Memory B cell (primary cell): ENCODE data around the gene CIBAR2.

Source experiments
- ATAC-seq: fragments of 150-1000 bp; cut with Tn5 transposase; 2 replicates; pipeline ENCODE4 v1.10.0; 2021; ENCODE audit warnings: low read depth, mild to moderate bottlenecking, moderate library complexity
- DNase-seq, 2 donors: peaks; one replicate each; pipeline ENCODE4 v3.0.0; 2022; ENCODE audit warnings: low spot score in 2 of 2
- H3K27ac Mint-ChIP-seq: one replicate; pipeline ENCODE4 v1.8.0; 2022; ENCODE audit warnings: mild to moderate bottlenecking, moderate library complexity, mixed read lengths
- H3K27me3 Mint-ChIP-seq: one replicate; pipeline ENCODE4 v1.8.0; 2022; ENCODE audit warnings: mixed read lengths
- H3K36me3 Mint-ChIP-seq: one replicate; pipeline ENCODE4 v1.8.0; 2022; ENCODE audit warnings: mild to moderate bottlenecking, mixed read lengths
- H3K4me1 Mint-ChIP-seq: one replicate; pipeline ENCODE4 v1.8.0; 2022; ENCODE audit warnings: mixed read lengths
- H3K4me3 Mint-ChIP-seq: one replicate; pipeline ENCODE4 v1.8.0; 2022; ENCODE audit warnings: mild to moderate bottlenecking, moderate library complexity, mixed read lengths
- H3K9me3 Mint-ChIP-seq: one replicate; pipeline ENCODE4 v1.8.0; 2022; ENCODE audit warnings: mixed read lengths

CIBAR2 gene

GRCh38 chr16:85067426-85067825 is 44.8 kb downstream of the CIBAR2 start:
- Mint-ChIP-seq H3K4me3 (no peak overlapping the region), H3K9me3 (no peaks in the 10 kb centered on the region), H3K36me3 (peaks cover 2% of the 10 kb centered on the region), H3K4me1 (no peaks in the 10 kb centered on the region), H3K27ac (no peak overlapping the region), H3K27me3 (peaks cover 4% of the 10 kb centered on the region)
- DNase-seq, result no peak
- ATAC-seq, result no peak

- Mint-ChIP-seq H3K36me3 (peaks cover 2% of the 10 kb centered on the region), H3K27me3 (peaks cover 5% of the 10 kb centered on the region), H3K9me3 (no peaks in the 10 kb centered on the region), H3K4me1 (peaks cover 1% of the 10 kb centered on the region), H3K27ac (no peak overlapping the region), H3K4me3 (no peak overlapping the region)
- no peak for ATAC-seq
- no peak for DNase-seq
These were observed 45.2 kb downstream of the CIBAR2 start for GRCh38 chr16:85067024-85067423.

DNA sequence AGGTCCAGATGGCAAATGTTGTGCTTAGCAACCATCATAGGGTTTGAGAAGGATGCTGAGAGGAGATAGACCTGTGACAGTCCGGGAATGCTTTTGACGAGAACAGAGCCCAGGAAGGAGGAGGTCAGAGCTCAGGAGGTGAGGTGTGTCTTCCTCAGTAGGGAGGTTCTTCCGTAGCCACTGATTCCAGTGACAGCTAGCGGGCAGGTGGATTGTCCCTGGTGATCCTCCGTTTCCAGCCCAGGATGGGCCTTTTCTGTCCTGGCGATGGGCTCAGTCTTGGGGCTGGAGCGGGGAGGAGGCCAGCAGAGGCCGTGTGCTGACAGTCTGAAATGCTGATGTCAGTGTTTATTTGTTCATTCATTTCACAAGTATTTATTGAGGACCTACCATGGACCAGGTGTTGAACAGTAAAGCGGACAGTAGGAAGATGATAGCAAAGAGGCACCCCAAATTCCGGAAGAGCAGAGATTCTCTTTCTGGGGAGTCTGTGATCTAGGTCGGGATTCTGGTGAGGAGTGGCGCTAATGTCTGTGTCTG is 45.9 kb downstream of the CIBAR2 start:
- no peaks in the 10 kb centered on the region for H3K9me3 Mint-ChIP-seq
- peaks cover 7% of the 10 kb centered on the region for H3K27me3 Mint-ChIP-seq
- H3K4me3 Mint-ChIP-seq, result no peak overlapping the region
- no peak for DNase-seq
- H3K27ac Mint-ChIP-seq, result no peak overlapping the region
- H3K4me1 Mint-ChIP-seq, result peaks cover 6% of the 10 kb centered on the region
- ATAC-seq, result no peak
- H3K36me3 Mint-ChIP-seq, result peaks cover 2% of the 10 kb centered on the region

DNA sequence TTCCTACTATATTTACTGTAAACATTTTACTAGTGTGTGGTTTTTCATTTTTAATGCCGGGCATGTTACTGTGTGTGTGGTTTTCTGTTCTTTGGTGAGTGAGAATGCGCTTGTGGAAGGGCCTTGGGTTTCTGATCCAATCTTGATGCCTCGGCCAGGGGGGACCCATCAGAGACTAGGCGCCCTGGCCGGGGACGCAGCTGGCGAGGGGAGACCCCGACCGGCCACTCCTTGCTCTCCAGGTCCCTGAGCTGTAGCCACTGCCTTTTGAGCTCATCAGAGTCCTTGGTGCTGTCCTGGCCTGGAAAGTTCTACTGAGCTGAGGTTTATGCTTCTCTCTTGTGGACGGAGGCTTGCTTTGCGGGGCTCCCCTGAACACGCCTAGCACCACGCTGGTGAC is 47.2 kb downstream of the CIBAR2 start:
- peaks cover 7% of the 10 kb centered on the region for H3K27me3 Mint-ChIP-seq
- peaks cover 8% of the 10 kb centered on the region for H3K4me1 Mint-ChIP-seq
- H3K36me3 Mint-ChIP-seq, result no peaks in the 10 kb centered on the region
- no peak overlapping the region for H3K27ac Mint-ChIP-seq
- no peak overlapping the region for H3K4me3 Mint-ChIP-seq
- ATAC-seq (no peak), DNase-seq (no peak)
- H3K9me3 Mint-ChIP-seq, result no peaks in the 10 kb centered on the region

- Mint-ChIP-seq H3K36me3 (no peaks in the 10 kb centered on the region), H3K27me3 (peaks cover 7% of the 10 kb centered on the region), H3K27ac (no peak overlapping the region), H3K4me3 (no peak overlapping the region), H3K9me3 (no peaks in the 10 kb centered on the region), H3K4me1 (peaks cover 8% of the 10 kb centered on the region)
- ATAC-seq (no peak), DNase-seq (no peak)
These were observed 48.1 kb downstream of the CIBAR2 start for GRCh38 chr16:85064186-85064585.

GRCh38 chr16:85062845-85063244 is 49.4 kb downstream of the CIBAR2 start:
- ATAC-seq (no peak), DNase-seq (no peak)
- Mint-ChIP-seq H3K36me3 (no peaks in the 10 kb centered on the region), H3K4me1 (peaks cover 13% of the 10 kb centered on the region), H3K27me3 (peaks cover 7% of the 10 kb centered on the region), H3K4me3 (no peak overlapping the region), H3K27ac (no peak overlapping the region), H3K9me3 (no peaks in the 10 kb centered on the region)

- Mint-ChIP-seq H3K4me3 (no peak overlapping the region), H3K27me3 (peaks cover 7% of the 10 kb centered on the region), H3K27ac (no peak overlapping the region), H3K9me3 (no peaks in the 10 kb centered on the region), H3K4me1 (peaks cover 18% of the 10 kb centered on the region), H3K36me3 (no peaks in the 10 kb centered on the region)
- no peak for DNase-seq
- no peak for ATAC-seq
These were observed 49.9 kb downstream of the CIBAR2 start for GRCh38 chr16:85062323-85062722.

- Mint-ChIP-seq H3K27ac (no peak overlapping the region), H3K27me3 (peaks cover 7% of the 10 kb centered on the region), H3K4me3 (no peak overlapping the region), H3K4me1 (peaks cover 24% of the 10 kb centered on the region), H3K9me3 (no peaks in the 10 kb centered on the region), H3K36me3 (no peaks in the 10 kb centered on the region)
- DNase-seq (no peak), ATAC-seq (no peak)
These were observed 50.7 kb downstream of the CIBAR2 start for GRCh38 chr16:85061566-85061965.

DNA sequence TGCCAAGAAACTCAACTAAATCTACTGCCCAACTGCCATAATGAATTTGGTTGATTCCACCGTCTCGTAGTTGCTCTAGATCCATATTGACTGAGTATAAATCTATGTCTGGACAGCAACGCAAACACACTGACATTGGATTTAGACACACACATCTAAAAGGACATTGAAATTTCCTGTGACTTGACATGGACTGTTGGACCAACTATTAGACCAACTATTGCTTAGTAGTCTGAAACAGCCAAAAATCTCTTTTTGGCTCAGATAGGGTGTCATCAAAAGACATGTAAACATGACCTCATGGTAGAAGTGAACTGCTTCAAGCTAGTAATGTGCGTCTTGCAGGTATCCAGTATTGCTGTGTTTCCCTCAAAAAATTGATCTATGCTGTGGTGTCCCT is 53.4 kb downstream of the CIBAR2 start:
- Mint-ChIP-seq H3K4me3 (no peak overlapping the region), H3K27ac (no peak overlapping the region), H3K9me3 (no peaks in the 10 kb centered on the region), H3K36me3 (no peaks in the 10 kb centered on the region), H3K27me3 (peaks cover 3% of the 10 kb centered on the region), H3K4me1 (peaks cover 40% of the 10 kb centered on the region)
- DNase-seq (no peak), ATAC-seq (no peak)

DNA sequence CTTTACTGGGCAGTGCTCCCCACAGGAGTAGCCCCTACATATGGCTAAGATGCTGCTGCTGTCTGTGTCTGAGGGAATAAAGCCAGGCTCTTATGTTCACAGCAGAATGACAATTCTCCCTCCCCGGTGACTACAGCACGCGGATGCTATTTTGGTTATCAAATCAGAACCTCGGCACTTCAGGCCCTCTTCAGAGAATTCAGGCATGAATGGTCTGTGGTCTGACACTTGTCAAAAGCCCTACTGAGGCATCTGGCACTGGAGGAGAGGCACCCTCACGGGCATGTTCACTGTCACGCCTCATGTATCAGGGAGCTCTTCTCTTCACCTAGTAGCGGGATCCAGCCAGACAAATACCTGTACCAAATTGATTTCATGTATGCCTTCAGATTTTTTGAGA is 54.3 kb downstream of the CIBAR2 start:
- Mint-ChIP-seq H3K36me3 (no peaks in the 10 kb centered on the region), H3K9me3 (no peaks in the 10 kb centered on the region), H3K27me3 (peaks cover 3% of the 10 kb centered on the region), H3K4me3 (peak overlapping the region; percentile 12), H3K27ac (peak overlapping the region; percentile 42), H3K4me1 (peaks cover 40% of the 10 kb centered on the region)
- ATAC-seq (peak; percentile 28), DNase-seq (no peak)

- Mint-ChIP-seq H3K4me3 (peak overlapping the region; percentile 48), H3K36me3 (no peaks in the 10 kb centered on the region), H3K27me3 (peaks cover 3% of the 10 kb centered on the region), H3K4me1 (peaks cover 40% of the 10 kb centered on the region), H3K9me3 (no peaks in the 10 kb centered on the region), H3K27ac (peak overlapping the region; percentile 42)
- DNase-seq (no peak), ATAC-seq (no peak)
These were observed 54.9 kb downstream of the CIBAR2 start for GRCh38 chr16:85057212-85057889.

DNA sequence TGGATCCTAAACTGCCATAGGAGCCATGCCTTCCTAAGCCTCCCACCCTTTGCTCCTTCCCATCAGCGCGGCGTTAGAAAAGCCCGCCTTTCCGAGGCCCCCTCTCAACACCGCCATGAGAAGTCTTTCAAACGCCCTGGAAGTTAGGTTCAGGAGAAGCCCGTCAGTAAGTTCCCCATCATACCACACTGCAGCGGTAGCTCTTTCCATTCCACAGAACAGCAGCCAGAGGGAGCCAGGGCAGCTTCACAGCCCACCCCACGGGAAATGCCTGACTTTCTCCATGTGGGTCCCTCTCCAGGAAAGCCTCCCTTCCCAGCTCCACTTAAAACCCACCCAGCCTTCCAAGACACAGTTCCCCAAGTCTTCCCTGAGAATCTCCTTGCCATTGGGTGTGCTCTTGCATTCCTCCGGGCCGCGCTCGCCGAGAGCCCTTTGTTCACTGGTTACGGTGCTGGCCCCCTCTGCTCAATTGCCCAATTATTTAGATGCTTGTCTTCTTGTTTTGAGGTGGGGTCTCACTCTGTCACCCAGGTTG is 56.0 kb downstream of the CIBAR2 start:
- Mint-ChIP-seq H3K27ac (peak overlapping the region; percentile 64), H3K36me3 (no peaks in the 10 kb centered on the region), H3K4me1 (peaks cover 33% of the 10 kb centered on the region), H3K9me3 (no peaks in the 10 kb centered on the region), H3K4me3 (peak overlapping the region; percentile 63), H3K27me3 (peaks cover 2% of the 10 kb centered on the region)
- DNase-seq (no peak), ATAC-seq (no peak)

GRCh38 chr16:85055493-85056210 is 56.6 kb downstream of the CIBAR2 start:
- DNase-seq, result peak; percentile 24 to 57
- H3K36me3 Mint-ChIP-seq, result no peaks in the 10 kb centered on the region
- no peaks in the 10 kb centered on the region for H3K9me3 Mint-ChIP-seq
- H3K4me1 Mint-ChIP-seq, result peaks cover 34% of the 10 kb centered on the region
- peak overlapping the region; percentile 63 for H3K4me3 Mint-ChIP-seq
- peak overlapping the region; percentile 64 for H3K27ac Mint-ChIP-seq
- ATAC-seq, result peak; percentile 95
- peaks cover 2% of the 10 kb centered on the region for H3K27me3 Mint-ChIP-seq

- Mint-ChIP-seq H3K27me3 (peaks cover 4% of the 10 kb centered on the region), H3K4me3 (peak overlapping the region; percentile 63), H3K9me3 (no peaks in the 10 kb centered on the region), H3K27ac (peak overlapping the region; percentile 64), H3K36me3 (no peaks in the 10 kb centered on the region), H3K4me1 (peaks cover 37% of the 10 kb centered on the region)
- DNase-seq (no peak), ATAC-seq (no peak)
These were observed 57.3 kb downstream of the CIBAR2 start for GRCh38 chr16:85054948-85055492.
